ENCODE data around the gene TNFSF13B. TPM values are rescaled to one million over a fixed set of nuclear protein-coding genes. Genes with fewer than 3 reads are reported as not detected.

TNFSF13B gene
- total RNA-seq, 3 donors from 2014 or later, result 2.0 to 5.6 (median 3.5) TPM

DNA sequence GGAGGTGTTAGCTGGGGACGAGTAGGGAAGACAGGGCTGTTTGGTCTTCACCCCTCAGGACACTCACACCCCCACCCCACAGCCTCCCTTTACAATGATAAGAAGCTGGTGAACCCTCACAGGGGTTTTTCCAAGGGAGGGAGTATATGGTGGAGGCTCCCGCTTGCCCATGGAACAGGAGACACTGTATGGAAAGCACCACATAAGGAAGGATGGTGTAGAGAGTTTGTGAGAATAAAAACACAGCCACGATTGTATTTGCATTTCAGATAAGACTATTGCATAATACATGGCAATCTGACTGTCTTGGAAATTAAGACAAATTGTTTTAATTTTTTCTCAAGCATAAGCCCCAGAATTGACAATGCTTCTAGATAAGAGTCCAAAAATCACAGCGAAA, 46.9 kb downstream of the TNFSF13B start:
- Histone ChIP-seq H3K9me3 (no peaks in the 10 kb centered on the region), H3K4me1 (ENCODE audit: low read depth) (peaks cover 5% of the 10 kb centered on the region), H3K4me3 (no peak overlapping the region), H3K36me3 (ENCODE audit: low read depth) (no peaks in the 10 kb centered on the region)
- intact Hi-C loops (cut with DNase I, micrococcal nuclease), result no loop called here
- DNase-seq, result no peak
- no peak for ATAC-seq
- TF ChIP-seq, protein P1, sequence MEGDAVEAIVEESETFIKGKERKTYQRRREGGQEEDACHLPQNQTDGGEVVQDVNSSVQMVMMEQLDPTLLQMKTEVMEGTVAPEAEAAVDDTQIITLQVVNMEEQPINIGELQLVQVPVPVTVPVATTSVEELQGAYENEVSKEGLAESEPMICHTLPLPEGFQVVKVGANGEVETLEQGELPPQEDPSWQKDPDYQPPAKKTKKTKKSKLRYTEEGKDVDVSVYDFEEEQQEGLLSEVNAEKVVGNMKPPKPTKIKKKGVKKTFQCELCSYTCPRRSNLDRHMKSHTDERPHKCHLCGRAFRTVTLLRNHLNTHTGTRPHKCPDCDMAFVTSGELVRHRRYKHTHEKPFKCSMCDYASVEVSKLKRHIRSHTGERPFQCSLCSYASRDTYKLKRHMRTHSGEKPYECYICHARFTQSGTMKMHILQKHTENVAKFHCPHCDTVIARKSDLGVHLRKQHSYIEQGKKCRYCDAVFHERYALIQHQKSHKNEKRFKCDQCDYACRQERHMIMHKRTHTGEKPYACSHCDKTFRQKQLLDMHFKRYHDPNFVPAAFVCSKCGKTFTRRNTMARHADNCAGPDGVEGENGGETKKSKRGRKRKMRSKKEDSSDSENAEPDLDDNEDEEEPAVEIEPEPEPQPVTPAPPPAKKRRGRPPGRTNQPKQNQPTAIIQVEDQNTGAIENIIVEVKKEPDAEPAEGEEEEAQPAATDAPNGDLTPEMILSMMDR (IDR thresholded peaks at IDR 0.05), result no peak

DNA sequence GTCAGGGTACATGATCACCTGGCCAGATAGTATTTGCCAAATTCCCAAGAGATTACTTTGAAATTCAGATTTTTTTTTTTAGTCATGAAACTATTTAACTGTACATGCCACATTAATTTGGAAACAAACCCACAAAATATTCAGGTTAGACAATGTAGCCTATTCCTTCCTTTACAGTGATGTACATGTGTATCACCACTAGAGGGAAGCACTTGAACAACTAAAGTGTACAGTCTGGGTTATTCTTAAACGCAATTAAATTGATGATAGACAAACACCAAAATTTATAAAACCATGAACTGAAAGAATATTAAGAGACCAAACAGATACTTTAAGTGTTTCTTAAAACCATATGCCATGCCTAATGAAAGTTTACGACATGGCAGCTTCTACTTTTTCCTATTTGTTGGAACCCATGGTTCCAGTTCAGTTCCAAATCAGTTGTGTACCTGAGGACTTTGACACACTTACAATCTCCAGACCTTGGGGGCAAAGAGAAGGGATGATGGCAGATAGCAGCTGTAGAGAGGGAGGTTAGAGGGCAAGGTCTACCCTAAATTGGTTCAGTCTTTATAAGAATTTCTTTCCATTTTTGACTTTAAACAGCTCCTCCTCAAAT, 52.8 kb downstream of the TNFSF13B start:
- Histone ChIP-seq H3K4me3 (no peak overlapping the region), H3K9me3 (no peaks in the 10 kb centered on the region), H3K36me3 (ENCODE audit: low read depth) (no peaks in the 10 kb centered on the region), H3K4me1 (ENCODE audit: low read depth) (no peaks in the 10 kb centered on the region)
- ATAC-seq (peak; percentile 80), DNase-seq (no peak)
- TF ChIP-seq, protein P1 (IDR thresholded peaks at IDR 0.05), result peak; percentile 59
- intact Hi-C loops (cut with DNase I, micrococcal nuclease), result loop anchor here (5.0 to 10.0 kb wide), 2 partner anchors 572 to 575 kb away; no protein-coding TSS in a partner anchor

DNA sequence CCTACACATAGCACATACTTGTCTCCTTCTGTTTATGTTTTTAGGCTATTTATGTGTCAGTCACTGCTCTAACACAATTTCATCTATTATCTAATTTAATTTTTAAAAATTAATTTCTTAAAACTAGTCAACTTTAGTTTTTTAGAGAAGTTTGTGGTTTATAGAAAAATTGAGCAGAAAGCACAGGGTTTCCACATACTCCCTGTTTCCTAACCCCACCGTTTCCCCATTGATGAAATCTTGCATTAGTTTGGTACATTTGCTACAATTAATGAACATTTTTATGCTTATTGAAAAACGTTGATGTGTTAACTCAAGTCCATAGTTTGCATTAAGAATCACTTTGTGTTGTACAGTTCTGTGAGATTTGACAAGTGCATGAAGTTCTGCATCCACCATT, 53.5 kb downstream of the TNFSF13B start:
- H3K36me3 ChIP-seq (ENCODE audit: low read depth), result no peaks in the 10 kb centered on the region
- ATAC-seq, result no peak
- H3K4me1 ChIP-seq (ENCODE audit: low read depth), result no peaks in the 10 kb centered on the region
- TF ChIP-seq, protein P1 (IDR thresholded peaks at IDR 0.05), result no peak
- no peak overlapping the region for H3K4me3 ChIP-seq
- H3K9me3 ChIP-seq, result no peaks in the 10 kb centered on the region
- intact Hi-C loops (cut with DNase I, micrococcal nuclease), result loop anchor here (5.0 to 10.0 kb wide), 2 partner anchors 572 to 574 kb away; no protein-coding TSS in a partner anchor
- DNase-seq, result no peak

DNA sequence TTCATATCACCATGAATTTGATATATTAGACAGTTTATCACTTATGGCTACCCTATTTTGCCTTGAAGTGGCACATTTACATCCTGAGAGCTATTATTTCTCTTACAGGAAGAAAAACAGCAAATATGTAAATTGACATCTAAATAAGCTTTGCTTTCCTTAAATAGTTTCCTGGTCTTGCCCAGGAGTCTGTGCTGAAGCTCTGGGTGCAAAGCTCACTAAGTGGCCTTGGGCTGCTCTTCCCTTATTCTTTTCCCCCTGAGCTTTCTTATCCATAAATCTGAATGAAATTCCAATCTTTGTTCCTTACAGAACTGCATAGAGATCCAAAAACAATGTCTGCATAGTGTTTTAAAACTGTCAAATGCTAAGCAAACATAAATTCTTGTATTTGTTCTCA, 56.3 kb downstream of the TNFSF13B start:
- H3K4me1 ChIP-seq (ENCODE audit: low read depth), result no peaks in the 10 kb centered on the region
- ATAC-seq, result peak; percentile 73
- no peaks in the 10 kb centered on the region for H3K36me3 ChIP-seq (ENCODE audit: low read depth)
- no peaks in the 10 kb centered on the region for H3K9me3 ChIP-seq
- intact Hi-C loops (cut with DNase I, micrococcal nuclease), result loop anchor here in 1 of 2 donors (10.0 kb wide), 1 partner anchor 569 kb away; no protein-coding TSS in a partner anchor
- TF ChIP-seq, protein P1 (IDR thresholded peaks at IDR 0.05), result no peak
- DNase-seq, result no peak
- H3K4me3 ChIP-seq, result no peak overlapping the region

DNA sequence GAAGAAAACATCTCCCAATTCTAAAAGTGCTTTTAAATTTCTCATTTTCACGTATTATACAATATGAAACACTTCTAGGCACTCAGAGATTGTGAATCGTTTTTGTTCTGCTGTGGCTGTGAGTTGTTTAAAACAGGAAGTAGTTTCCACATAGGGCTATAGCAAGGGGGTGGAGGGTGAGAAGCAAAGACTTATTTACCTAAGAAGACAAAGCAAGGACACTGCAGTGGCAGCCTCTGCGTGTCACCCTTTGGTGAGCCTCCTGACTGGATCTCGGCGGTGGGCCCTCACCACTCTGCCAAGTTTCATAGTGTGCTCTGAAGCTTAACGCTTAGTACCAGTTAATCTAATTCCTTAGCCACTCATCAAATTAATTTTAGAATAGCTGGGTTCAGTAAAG, 56.8 kb downstream of the TNFSF13B start:
- Histone ChIP-seq H3K36me3 (ENCODE audit: low read depth) (no peaks in the 10 kb centered on the region), H3K4me3 (no peak overlapping the region), H3K9me3 (no peaks in the 10 kb centered on the region), H3K4me1 (ENCODE audit: low read depth) (no peaks in the 10 kb centered on the region)
- intact Hi-C loops (cut with DNase I, micrococcal nuclease), result loop anchor here in 1 of 2 donors (10.0 kb wide), 1 partner anchor 568 kb away; no protein-coding TSS in a partner anchor
- DNase-seq (peak; percentile 39 to 53 (median 46)), ATAC-seq (peak; percentile 87)
- TF ChIP-seq, protein P1 (IDR thresholded peaks at IDR 0.05), result no peak

Measured in mucosa of descending colon (tissue), 3 donors.